HG03439 (cell line): ENCODE data around the gene KCNAB1.
"Not testable (repeated sequence)": the region's sequence is repeated elsewhere in the genome, so short reads cannot be mapped to it uniquely, and the experiment has no call there.

Experiments used
- ATAC-seq: cut with Tn5 transposase; IDR thresholded peaks from one replicate; pipeline ENCODE4 v1.9.1; 2021; ENCODE audit warnings: mild to moderate bottlenecking, moderate library complexity; ENCODE audit not compliant: unreplicated experiment

The KCNAB1 gene

DNA sequence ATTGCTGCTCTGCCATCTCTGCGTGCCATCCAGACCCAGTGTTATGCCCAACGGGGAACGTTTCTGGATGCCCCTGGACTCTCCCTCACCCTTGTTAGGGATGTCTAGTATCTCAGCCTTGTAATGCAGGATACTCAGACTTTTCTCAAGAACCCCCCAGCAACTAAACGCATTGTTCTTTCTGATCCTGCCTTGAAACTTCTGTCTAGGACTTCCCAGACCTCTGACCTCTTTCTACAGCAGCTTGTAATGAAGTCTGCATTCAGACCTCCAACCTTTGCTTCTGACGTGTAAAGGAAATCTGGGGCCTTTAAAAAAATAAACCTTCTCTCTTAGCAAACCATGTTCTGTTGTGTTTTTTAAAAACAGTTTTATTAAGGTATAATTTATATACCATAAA is 139.5 kb downstream of the KCNAB1 start:
- ATAC-seq = no peak

DNA sequence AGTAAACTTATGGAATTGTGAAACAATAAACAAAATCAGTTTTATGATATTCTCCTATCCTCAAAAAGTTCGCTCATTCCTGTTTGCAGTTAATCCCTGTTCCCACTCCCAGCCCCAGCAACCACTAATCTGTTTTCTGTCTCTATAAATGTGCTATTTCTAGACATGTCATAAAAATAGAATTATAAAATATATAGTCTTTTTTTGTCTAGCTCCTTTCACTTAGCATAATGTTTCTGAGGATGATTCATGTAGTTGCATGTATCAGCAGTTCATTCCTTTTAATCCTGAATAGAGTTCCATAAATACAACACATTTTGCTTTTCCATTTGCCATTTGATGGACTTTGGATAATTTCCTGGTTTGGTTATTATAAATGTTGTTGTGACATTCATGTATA is 140.0 kb downstream of the KCNAB1 start:
- ATAC-seq = no peak

DNA sequence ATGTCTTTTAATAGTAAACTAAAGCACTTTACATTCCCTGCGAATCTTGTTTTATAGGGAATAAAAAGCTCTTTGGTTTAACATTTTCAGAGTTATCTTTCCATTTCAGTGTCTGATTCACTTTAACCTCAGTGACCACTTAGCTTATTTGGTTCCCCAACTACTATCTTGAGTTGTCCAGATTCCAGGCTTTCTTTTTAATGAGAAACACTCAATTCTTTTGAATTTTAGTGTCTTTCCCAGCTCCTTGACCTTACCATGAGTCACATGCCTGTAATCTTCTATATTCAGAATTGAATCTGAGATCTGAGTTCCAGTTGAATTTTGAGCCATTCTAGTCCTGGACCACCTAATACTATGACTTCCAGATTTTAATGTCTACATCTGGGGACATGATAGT is 144.4 kb downstream of the KCNAB1 start:
- ATAC-seq = no peak

DNA sequence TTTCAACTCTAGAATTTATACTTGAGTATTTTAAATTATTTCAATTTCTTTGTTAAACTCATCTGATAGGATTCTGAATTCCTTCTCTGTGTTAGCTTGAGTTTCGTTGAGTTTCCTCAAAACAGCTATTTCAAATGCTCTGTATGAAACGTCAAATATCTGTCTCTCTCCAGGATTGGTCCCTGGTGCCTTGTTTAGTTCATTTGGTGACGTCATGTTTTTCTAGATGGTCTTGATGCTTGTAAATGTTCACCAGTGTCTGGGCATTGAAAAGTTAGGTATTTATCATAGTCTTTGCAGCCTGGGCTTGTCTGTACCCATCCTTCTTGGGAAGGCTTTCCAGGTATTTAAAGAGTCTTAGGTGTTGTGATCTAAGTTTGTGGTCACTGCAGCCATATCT is 151.1 kb downstream of the KCNAB1 start:
- ATAC-seq = no peak

DNA sequence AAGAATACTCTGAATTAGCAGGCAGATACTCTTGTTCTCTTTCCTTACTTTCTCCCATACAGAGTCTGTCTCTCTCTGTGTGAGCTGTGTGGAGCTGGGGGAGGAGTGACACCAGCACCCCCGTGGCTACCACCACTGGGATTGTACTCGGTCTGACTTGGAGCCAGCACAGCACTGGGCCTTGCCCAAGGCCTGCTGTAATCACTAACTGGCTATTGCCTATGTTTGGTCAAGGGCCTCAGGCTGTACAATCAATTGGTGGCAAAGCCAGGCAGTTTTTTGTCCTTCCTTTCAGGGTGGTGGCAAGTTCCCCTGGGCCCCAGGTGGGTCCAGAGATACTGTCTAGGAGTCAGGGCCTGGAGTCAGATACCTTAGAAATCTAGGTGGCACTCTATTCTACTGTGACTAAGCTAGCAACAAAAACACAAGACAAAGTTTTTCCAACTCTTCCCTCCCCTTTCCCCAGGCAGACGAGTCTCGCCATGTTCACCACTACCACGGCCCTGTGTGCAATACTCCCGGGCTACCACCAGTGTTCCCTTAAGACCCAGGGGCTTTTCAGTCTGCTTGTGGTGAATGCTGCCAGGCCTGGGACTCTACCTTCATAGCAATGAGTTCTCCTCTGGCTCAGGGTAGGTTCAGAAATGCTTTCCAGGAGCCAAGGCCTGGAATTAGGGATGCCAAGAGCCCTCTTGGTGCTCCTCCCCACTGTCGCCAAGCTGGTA is 151.8 kb downstream of the KCNAB1 start:
- ATAC-seq = no peak

DNA sequence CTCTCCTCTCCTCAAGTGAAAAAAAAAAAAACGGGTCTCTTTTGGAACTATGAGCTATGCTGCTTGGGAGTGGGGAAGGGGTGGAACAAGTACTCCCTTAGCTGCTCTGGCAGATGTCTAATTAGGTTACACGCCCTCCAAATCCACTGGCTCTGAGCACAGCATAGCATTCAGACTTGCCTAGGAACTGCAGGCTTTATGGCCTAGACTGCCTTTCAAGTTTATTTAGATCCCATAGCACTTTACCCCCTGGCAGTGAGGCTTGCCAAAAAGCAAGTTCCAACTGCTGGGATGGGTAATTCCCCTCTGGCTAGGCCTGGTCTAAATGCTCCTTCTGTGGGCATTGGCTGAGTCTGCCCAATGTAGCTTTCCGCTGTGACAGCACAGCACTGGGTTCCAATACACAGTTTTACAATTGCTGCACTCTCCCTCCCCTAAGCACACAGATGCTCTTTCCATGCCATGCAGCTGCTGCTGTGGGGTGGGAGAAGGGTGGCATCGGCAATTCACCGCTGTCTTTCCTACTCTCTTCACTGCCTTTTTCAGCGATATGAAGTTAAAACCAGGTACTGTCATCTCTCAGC is 152.8 kb downstream of the KCNAB1 start:
- ATAC-seq = no peak

DNA sequence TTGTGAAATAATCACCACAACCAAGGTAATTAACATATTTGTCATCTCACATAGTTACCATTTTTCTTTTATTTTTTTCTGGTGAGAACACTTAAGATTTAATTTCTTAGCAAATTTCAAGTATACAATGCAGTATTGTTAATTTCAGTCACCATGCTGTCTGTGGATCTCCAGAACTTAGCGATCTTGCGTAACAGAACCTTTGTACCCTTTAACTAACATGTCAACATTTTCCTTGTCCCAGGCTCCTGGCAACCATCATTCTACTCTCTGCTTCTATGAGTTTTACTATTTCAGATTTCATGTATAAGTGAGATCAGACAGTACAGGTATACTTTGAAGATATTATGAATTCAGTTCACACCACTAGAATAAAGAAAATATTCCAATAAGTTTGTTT is 154.4 kb downstream of the KCNAB1 start:
- ATAC-seq = no peak

DNA sequence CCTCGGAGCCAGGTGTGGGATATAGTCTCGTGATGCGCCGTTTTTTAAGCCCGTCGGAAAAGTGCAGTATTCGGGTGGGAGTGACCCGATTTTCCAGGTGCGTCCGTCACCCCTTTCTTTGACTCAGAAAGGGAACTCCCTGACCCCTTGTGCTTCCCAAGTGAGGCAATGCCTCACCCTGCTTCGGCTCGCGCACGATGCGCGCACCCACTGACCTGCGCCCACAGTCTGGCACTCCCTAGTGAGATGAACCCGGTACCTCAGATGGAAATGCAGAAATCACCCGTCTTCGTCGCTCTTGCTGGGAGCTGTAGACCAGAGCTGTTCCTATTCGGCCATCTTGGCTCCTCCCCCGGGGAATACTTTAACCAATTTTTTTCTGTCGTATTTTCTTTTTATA is 164.3 kb downstream of the KCNAB1 start:
- not testable (repeated sequence) for ATAC-seq

DNA sequence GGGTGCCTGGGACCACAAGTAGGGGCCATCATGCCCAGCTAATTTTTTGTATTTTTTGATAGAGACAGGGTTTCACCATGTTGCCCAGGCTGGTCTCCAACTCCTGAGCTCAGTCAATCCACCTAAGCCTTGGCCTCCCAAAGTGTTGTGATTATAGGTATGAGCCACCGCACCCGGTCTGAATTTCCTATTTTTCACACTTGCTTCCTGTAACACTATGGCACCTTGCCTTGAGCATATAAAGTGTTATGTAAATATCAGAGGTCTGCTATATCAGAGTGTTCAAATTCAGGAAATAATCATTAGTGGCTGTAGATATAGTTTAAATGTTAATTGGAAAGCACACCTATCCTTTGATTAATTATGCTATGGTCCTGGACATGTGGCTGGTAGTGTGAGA is 165.2 kb downstream of the KCNAB1 start:
- no peak for ATAC-seq

DNA sequence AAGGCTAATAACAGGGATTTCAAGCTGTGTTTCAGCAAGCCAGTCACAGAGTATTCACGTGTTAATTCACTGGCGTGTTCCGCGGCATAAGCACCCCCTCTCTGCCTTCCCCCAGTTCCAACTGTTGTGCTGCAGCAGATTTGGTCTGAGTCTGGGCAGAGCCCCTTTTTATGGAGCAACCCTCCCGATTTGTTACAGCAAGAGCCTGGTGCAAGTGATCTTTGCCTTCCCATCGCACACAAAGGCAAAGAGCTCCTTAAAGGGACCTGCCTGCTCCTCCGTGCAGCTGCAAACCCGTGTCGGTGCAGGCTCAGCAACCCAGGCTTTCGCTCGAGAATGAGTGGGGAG is 170.5 kb downstream of the KCNAB1 start:
- ATAC-seq = no peak

DNA sequence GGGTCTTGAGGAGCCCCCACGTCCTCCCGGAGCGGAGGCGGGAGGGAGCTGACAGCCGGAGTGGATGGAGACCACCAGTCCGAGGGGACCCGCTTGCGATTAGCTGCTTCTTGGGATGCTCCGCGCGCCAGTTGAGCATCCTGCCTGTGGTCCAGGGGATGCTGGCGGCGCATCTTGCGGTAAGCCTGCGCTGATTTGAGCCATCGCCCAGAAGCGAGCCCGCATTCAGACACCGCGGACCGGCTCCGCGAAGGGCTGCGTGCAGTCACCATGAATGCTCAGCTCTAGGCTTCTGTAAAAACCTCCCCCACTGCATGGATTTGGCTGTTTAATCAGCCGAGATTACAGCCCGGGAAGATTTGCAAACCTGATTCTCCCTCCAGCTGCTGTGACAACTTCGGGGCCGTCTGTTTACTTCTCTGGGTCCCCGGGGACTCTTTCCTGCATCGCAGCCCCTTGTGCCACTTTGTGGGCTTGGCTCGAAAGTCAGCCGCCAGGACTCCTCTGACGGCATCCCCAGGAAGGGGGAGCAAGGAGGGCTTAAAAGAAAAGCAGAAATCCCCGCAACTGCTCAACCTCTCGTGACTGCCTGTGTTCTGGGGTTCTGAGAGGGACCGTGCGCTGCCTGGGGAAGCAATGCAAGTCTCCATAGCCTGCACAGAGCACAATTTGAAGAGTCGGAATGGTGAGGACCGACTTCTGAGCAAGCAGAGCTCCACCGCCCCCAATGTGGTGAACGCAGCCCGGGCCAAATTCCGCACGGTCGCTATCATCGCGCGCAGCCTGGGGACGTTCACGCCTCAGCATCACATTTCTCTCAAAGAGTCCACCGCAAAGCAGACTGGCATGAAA is 171.1 kb downstream of the KCNAB1 start:
- ATAC-seq = no peak

DNA sequence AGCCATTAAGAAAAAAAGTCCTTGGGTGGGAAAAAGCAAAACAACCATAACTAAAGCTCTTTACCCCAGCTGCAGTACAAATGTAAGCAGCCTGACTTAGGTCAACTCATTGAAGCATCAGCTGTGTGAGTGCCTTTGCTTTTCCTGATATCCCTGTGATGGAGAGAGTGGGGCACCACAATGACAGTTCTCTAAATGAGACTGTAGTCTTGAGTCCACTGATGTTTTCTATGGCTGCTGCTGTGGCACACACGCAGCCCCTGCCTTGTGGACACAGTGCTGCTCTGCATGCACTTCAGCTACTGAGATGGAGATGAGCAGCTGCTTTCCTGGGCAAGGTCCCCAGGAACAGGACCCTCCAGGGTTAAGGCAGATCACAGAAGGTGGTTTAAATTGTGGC is 173.2 kb downstream of the KCNAB1 start:
- no peak for ATAC-seq

DNA sequence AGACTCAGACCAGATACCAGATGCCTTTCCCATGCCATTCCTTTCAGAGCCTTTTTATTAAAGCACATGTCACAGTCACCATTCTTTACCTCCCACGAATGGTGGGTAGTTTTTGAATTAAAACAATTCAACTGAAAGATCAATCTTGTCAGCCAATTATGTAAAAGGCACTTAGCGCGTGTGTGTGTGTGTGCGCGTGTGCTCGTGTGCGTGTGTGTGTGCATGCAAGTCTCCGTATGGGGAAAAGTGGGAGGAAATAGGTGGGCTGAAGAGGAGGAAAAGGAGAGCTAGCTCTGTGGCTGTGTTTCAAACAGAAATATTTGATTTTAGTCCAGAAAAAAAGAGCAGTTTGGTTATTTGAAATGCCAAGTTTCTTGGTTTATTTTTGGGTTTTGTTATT is 177.2 kb downstream of the KCNAB1 start:
- no peak for ATAC-seq

DNA sequence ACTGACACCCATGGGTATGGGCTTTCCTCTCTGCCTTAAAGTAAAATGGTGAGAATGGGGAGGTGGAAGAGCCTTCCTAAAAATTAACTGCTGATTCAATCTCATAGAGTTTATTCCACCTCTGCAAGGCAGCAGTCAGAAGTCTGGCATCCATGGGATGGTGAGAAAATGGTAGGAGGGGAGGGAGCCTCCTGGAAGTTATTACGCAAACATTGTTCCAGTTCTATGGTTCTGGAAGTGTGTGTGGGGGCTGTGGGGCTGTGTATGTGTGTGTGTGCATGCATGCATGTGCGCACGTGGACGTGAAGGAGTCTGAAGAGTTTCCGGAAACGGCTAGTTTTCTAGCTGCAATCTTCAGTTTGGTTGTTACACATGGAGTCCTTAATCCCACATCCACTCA is 177.6 kb downstream of the KCNAB1 start:
- ATAC-seq = no peak

DNA sequence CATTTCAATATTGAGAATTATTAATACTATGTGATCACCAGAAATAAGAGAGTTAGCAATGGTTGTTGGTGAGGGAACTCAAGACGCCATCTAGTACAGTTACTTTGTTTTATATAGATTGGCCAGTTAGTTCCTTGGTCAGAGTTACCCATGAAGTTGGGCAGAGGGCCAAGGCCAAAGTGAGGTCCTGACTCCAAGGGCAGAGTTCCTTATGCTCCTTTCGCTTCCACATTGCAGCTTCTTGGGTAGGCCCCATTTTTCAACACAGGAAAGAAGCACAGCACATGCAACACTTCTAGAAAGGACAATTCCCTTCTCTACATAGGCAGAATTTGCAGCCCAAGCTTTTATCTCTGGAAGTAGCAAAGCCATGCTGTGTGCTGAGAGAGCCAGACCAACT is 178.6 kb downstream of the KCNAB1 start:
- no peak for ATAC-seq

DNA sequence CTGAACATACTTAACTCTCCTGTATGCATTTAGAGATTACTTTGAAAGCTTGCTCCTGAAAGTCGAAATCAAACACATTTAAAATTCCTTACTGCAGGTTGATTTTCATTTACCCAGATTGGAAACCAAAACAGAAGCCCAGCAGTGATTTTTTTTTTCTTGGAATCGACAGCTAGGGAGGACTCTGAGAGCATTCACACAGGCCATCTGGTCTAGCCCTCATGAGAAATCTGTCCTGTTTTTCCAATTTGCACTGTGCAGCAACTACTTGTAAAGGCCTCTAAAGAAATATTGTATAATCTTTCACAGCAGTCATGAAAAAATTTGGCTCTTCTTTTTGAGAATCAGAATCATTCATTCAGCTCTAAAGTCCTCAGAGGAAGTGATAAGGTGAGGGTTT is 179.2 kb downstream of the KCNAB1 start:
- no peak for ATAC-seq

DNA sequence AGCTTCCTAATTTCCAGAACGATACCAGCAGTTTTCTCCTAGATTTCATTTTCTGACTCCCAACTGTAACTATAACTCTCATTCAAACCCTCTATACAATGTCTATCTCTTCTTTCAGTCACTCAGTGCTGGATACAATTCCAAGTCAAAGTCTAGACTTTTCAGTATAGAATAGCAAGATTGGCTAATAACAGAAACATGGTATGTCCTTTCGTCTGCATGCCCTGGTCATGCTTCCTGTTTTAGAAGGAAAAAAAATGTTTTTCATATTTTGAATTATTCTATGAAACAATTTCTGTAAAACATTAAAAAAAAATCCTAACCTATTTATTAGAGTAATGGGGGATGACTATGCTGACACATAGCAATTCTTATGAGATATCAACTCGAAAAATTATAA is 180.0 kb downstream of the KCNAB1 start:
- no peak for ATAC-seq

DNA sequence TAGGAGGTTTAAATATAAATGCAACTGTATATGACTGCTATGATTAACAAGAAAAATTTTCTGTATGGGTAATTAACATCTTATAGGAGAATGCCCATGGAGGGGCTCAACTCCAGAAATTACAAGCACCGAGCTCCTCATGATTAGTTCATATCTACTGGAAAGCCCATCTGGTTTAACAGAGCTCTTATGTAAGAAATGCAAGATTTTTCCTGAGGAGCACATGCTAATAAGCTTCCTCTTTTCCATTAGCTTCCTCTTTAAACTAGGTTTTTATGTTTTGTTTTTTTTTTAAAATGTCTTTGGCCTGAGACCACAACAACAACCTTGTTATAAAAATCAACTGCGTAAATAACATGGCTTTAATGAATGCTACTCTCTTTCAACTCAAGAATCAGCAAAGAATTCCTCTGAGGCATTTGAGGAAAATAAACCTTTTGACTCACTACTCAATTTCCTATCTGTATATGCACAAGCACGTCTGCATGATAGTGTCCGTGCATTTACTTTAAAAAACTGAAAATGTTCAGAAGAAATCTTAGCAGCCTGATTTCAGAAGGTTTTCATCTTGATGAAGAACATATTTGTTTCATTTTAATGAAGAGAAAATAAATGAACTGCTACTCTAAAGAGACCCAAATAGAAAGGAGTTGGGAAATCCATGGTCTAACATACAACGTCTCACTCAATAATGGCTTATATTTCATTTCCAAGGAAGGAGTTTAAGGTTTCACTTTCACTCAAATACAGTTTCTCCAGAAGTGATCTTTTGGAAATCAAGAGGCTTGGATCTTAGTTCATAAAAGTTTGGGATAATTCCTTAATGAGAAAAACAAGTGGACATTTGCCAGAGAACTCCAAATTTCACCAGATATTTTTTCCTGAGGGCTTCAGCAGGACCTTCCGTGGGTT is 180.8 kb downstream of the KCNAB1 start:
- ATAC-seq = no peak

DNA sequence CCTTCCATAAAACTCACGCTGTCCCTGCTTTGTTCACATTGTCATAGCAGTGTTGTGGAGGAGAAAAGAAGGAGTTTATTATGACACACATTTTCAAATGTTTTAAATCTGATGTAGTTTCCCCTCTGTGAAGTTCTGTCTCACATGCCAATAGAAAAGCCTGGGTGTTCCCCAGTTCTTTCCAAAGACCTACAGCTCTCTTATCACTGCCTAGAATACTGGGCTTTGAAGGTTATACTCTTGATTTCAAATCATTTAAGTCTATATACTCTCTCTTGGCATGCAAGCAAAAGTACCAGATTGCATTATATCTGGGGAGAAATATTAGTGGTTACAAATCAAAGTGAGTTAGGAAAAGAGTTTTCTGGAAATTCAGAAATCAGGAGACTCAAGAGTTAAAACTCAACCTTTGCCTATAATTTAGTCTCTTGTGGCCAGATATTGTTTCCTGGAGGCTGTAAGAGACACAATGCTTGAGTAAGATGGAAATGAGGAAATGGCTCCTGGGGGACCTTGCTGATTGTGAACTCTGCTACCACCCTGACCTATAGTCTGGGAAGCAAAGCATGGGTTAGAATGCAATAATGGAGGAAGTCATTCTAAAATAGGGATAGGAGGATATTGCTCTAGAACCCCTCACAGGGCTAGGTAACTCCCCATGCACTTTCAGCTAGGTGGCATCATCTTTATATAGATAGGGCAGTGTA is 182.8 kb downstream of the KCNAB1 start:
- no peak for ATAC-seq

DNA sequence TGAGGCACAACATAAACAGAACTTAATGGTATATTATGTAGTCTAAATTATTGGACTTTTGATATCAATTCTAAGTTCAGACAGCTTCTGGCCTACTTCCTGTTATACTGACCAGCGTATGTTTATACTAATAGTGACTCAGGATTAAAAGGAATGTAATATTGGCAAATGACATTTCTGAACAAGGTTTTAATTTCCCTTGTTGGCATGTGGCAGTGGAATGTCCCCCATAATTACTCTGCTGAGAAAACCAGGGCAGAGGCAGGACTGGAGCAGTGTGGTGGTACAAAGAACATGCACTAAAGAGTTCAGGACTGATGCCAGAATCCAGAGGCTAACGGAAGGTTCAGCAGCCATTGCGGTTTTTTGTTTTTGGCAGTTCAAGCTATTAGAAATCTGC is 184.0 kb downstream of the KCNAB1 start:
- ATAC-seq = no peak

DNA sequence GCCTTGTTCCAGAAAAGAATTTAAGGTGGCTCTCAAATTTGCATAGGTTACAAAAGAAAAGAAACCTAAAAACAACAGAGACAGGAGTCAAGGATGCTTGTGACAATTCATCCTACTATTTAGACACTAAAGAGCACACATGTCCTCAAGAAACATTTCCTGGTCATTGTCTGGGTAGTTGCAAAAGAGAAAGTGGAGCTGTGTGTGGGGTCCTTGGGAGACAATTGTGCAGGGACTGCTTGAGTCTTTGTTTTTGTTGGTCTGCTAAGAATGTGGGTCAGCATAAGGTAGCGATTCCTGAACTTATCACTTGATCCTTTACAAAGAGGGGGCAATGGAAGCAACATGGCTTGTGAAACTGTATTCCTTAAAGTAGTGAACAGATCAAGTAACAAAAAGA is 185.3 kb downstream of the KCNAB1 start:
- no peak for ATAC-seq
